ENCODE results near the gene MAN2A2.

MAN2A2 gene
- total RNA-seq: 141 to 191 (median 182) reads per million in 4 donors

DNA sequence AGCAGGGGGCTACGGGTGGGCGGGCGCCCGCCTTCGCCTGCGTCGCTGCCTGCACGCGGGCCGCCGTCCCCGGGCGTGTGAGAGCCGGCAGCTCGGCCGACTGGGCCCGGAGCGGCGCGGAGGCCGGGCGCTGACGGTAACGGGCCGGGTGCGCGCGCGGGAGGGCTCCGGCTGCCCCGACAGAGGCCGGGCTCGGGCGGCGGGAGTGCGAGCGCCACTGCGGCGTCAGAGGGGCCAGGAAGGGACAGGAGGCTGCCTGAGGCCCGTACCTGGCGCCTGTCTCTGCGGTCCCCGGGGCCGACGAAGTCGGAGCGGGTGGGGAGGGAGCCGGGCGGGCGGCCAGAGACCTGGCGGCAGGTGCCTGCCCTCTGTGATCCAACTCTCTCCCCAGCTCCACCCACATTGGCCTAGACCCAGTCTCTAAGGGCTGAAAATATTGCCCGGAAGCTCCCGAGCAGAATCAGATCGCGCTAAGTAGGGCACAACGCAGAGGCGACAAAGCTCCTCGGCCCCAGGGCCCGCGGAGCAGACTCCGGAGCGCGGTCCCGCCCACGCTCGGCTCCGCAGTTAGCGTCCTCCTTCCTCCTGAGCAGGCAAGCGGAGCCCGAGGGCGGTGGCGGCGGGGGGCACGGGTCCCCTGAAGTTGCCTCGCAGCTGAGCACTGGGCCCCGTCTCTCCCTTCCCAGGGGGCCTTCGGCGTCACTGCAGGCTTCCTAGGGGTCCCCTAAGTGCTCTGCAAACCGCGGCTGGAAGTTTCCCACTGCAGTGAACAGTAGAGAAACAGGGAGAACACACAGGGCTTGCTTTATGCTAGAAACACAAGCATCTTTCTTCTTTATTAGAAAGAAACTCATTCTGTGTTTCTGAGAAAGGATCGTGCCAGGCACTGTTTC lies at the start of gene MAN2A2:
TSS of gene MAN2A2 (plus strand) at position 463 of the 893 bp plus-strand sequence. CDS start 906 bp downstream, outside the sequence.
- DNase-seq: peak; percentile 27 to 81 (median 51)

GRCh38 chr15:90855139-90855538 lies 48.0 kb upstream of the MAN2A2 start:
- DNase-seq: no peak

GRCh38 chr15:90857337-90857736 lies 45.8 kb upstream of the MAN2A2 start:
- DNase-seq: no peak

GRCh38 chr15:90857883-90858443 lies 45.1 kb upstream of the MAN2A2 start:
- peak in 1 of 5 donors; percentile 46 for DNase-seq

GRCh38 chr15:90859234-90860131 lies 43.6 kb upstream of the MAN2A2 start:
- no peak for DNase-seq

GRCh38 chr15:90860450-90860849 lies 42.7 kb upstream of the MAN2A2 start:
- no peak for DNase-seq

GRCh38 chr15:90860942-90861675 lies 42.0 kb upstream of the MAN2A2 start:
- DNase-seq: no peak

- DNase-seq: no peak
Measured at GRCh38 chr15:90862487-90862886, 40.6 kb upstream of the MAN2A2 start.

GRCh38 chr15:90862964-90863778 lies 39.9 kb upstream of the MAN2A2 start:
- no peak for DNase-seq

GRCh38 chr15:90863987-90864386 lies 39.1 kb upstream of the MAN2A2 start:
- no peak for DNase-seq

DNA sequence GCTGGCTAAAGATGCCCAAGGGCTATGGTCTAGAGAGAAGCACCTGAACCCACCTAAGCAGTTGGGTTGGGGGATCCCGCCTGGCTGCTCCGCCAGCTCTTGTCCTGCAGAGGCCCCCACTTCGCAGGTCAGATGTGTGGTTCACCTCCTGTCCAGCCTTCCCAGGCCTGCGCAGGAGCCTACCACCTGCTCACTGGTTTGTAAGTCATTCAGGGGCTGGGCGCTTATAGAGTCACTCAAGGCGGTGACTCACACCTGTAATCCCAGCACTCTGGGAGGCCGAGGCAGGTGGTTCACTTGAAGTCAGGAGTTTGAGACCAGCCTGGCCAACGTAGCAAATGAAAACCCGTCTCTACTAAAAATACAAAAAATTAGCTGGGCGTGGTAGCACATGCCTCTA lies 38.6 kb upstream of the MAN2A2 start:
- DNase-seq: no peak

DNA sequence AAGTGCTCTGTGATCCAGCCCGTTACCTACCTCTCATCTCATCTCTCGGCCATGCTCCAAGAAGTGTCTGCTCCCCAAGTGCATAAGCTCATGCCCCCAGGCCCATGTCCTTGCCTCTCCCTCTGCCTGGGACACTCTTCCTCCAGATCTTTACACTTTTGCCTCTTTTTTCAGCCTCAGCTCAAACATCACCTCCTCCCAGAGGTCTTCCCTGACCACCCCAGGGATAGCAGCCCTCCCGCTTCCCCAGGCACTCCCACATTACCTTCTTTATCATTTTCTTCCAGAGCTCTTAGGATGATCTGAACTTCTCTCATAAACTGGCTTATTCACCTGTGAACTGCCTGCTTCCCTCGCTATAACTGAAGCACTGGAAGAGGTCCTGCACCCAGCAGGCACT lies 37.4 kb upstream of the MAN2A2 start:
- DNase-seq: no peak

DNA sequence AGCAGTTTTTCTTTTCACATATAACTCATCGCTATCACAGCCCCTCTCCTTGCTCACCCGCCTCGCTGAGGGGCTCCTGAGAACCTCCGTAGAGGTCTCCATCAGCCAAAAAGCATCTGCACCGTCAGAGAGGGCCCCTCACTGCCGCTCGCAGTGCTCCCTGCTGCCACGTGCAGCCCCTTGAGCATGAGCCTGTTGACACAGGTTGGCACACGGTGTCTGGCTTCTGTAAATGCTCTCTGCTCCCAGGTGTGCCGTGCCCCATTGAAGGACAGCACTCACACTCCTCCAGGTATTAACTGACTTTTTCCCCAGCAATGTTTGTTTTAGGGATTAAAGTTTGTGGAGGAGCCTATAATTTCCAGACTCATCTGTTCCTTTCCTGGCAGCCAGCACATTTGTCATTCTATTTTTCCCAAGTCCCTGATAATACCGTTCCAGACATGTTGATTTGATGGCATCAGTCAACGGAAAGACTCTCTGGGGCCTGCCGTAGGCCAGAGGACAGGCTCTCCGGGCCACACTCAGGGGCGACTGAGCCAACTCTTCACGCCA lies 36.9 kb upstream of the MAN2A2 start:
- DNase-seq: no peak

GRCh38 chr15:90866800-90867199 lies 36.3 kb upstream of the MAN2A2 start:
- DNase-seq: no peak

DNA sequence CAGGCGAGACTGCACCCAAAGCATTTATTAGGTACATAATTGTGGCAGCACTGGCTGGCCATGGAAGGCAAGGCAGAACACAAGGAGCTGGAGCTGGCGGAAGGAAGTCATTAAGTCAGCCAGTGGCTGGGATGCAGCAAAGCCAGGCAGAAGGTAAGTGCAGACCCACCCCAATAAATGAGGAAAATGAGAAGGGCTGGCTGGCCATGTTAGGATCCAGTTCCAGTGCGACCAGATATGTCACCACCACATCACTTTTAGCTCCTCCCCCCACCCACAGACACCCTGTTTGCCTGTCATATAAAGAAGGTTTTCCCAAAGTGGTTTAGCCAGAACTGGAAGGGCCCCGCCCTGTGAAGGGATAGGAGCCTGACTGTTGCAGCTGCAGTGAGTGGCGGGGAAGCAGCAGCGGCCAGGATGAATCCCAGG lies 34.8 kb upstream of the MAN2A2 start, which contains the start of gene FURIN:
TSS of gene FURIN (plus strand) at position 328 of the 429 bp plus-strand sequence. CDS start 7,153 bp downstream, outside the sequence.
- no peak for DNase-seq

GRCh38 chr15:90869140-90869541 lies 34.0 kb upstream of the MAN2A2 start:
- no peak for DNase-seq

DNA sequence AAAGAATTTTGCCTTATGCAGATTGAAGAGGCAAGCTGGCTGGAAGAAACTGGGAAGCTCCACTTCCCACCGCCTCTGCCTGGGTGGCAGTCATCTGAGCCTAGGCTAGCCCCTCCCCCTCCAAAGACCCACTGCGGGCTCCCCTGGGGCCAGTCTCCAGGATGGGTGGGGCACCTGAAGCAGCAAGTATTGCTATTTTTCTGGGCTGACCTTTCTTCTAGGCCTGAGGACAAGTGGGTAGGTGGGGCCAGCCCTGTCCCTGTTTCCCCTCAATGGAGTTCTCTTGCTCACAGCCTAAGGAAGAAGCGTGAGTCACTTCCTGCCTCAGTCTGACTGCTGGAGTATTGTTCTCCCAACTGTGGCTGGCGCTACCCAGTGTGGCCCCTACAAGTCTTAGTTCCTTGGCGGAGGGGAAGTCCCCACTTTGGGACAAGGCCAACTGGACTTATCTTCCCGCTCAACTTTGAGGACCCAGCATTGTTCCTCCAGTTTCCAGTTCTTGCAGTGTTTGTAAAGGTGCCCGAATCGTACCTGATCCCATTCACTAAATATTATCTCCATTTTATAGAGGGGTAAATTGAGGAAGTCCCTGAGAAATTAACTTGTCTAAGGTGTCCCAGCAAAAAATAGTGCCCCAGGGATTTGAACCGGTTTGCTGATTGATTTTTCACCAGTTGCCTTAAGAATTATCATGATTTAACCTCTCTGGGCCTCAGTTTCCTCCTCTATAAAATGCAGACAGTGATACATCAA lies 33.3 kb upstream of the MAN2A2 start:
- peak in 2 of 5 donors; percentile 21 to 80 for DNase-seq

DNA sequence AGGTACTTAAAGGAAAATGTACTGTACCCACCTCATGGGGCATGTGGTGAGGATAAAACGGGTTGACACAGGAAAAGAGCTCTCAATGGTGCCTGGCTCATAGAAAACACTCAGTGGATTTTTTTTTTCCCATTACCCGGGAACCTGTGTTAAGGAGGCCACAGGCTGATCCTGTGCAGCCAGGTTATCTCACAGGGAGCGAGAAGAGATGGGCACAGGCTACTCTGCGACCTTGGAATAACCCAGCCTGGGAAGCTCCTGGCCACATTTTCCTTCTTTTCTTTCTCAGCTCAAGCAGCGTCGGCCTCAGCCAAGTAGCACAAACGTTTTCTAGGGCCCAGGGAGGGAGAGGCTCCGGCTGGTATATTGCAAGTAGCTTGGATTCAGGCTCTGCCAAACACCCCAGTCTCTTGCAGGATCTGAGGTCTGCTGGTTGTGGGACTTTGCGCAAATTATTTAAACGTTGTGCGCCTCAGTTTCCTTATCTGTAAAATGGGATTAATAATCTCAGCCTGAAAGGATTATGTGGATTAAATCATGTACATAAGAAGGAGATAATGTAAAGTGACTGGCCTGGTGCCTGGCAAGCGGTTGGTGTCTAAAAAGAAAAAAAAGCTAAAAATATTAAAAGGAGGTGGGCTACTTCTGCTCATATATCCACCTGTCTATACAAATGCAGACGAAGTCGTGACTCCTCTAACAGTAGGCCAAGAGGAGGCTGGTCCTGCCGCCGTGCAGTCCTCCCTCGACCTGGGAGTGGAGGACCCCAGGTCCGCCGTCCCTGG lies 32.6 kb upstream of the MAN2A2 start:
- DNase-seq: peak in 1 of 5 donors; percentile 43

- peak in 2 of 5 donors; percentile 34 to 57 for DNase-seq
Measured at GRCh38 chr15:90871139-90871715, 31.9 kb upstream of the MAN2A2 start.

Data from T-helper 1 cell (primary cell).